GM21619 (cell line): ENCODE measurements around the gene ZNF343.
A peak's percentile ranks its signal among the peaks of the same experiment; 100 is the strongest.
"Not testable (repeated sequence)": the region's sequence is repeated elsewhere in the genome, so short reads cannot be mapped to it uniquely, and the experiment has no call there.

Source experiments
- ATAC-seq: cut with Tn5 transposase; IDR thresholded peaks from one replicate; pipeline ENCODE4 v1.9.1; 2021; ENCODE audit not compliant: unreplicated experiment

Gene ZNF343

GRCh38 chr20:2508631-2509467, at the start of gene ZNF343:
Gene ZNF343, minus strand, starts transcription at chr20:2508915. Its CDS starts 15,020 bp downstream, at chr20:2493895.
- peak; percentile 95 for ATAC-seq

GRCh38 chr20:2557873-2558580, 49.3 kb upstream of the ZNF343 start:
- no peak for ATAC-seq

- no peak for ATAC-seq
Observed at GRCh38 chr20:2545594-2545993, 36.9 kb upstream of the ZNF343 start.

GRCh38 chr20:2544211-2544610, 35.5 kb upstream of the ZNF343 start:
- no peak for ATAC-seq

GRCh38 chr20:2542361-2542760, 33.6 kb upstream of the ZNF343 start:
- no peak for ATAC-seq

GRCh38 chr20:2541940-2542339, 33.2 kb upstream of the ZNF343 start:
- ATAC-seq, result no peak

- ATAC-seq, result no peak
Observed at GRCh38 chr20:2538931-2539720, 30.4 kb upstream of the ZNF343 start.

- no peak for ATAC-seq
Observed at GRCh38 chr20:2538356-2538755, 29.6 kb upstream of the ZNF343 start.

- ATAC-seq, result no peak
Observed at GRCh38 chr20:2537101-2537500, 28.4 kb upstream of the ZNF343 start.

GRCh38 chr20:2536560-2536986, 27.9 kb upstream of the ZNF343 start, which contains the start of gene TMC2:
Gene TMC2, plus strand, starts transcription at chr20:2536573. Its CDS starts 49 bp downstream, at chr20:2536622.
- no peak for ATAC-seq

GRCh38 chr20:2535711-2536559, 27.2 kb upstream of the ZNF343 start:
- no peak for ATAC-seq

- no peak for ATAC-seq
Observed at GRCh38 chr20:2533118-2533517, 24.4 kb upstream of the ZNF343 start.

GRCh38 chr20:2528671-2529271, 20.1 kb upstream of the ZNF343 start:
- ATAC-seq, result no peak

GRCh38 chr20:2527762-2528161, 19.0 kb upstream of the ZNF343 start:
- no peak for ATAC-seq

- ATAC-seq, result not testable (repeated sequence)
Observed at GRCh38 chr20:2526218-2526583, 17.5 kb upstream of the ZNF343 start.

GRCh38 chr20:2524709-2525506, 16.2 kb upstream of the ZNF343 start:
- ATAC-seq, result peak; percentile 34

- ATAC-seq, result peak; percentile 66
Observed at GRCh38 chr20:2523919-2524708, 15.4 kb upstream of the ZNF343 start.

GRCh38 chr20:2522826-2523429, 14.2 kb upstream of the ZNF343 start:
- not testable (repeated sequence) for ATAC-seq
